Neural cell (in vitro differentiated cells): ENCODE data around the gene AFAP1. TPM values are rescaled to one million over a fixed set of nuclear protein-coding genes. Genes with fewer than 3 reads are reported as not detected.

Experiments used
- H2AFZ ChIP-seq: fragments of 200-600, 300-800 bp; sonication (generic), shearing (Covaris generic); 2 replicates; pipeline ENCODE4 v1.6.0; 2014; ENCODE audit warnings: low read depth, mild to moderate bottlenecking, antibody characterized with exemption, low read length, moderate library complexity
- H3F3A ChIP-seq: fragments of 200-600 bp; shearing (Covaris generic); 2 replicates; pipeline ENCODE4 v1.6.1; 2016; ENCODE audit warnings: mild to moderate bottlenecking, moderate library complexity, mixed read lengths, antibody characterized with exemption, low read length; ENCODE audit not compliant: insufficient read depth, poor library complexity, severe bottlenecking
- H3K27ac ChIP-seq: fragments of 200-600, 300-800 bp; sonication (generic), shearing (Covaris generic); 2 replicates; pipeline ENCODE4 v1.5.1; 2014; ENCODE audit warnings: mild to moderate bottlenecking, low read length, moderate library complexity
- H3K27me3 ChIP-seq: fragments of 300-800, 200-600 bp; sonication (generic), shearing (Covaris generic); 2 replicates; pipeline ENCODE4 v1.6.0; 2014; ENCODE audit warnings: mild to moderate bottlenecking, low read depth, low read length, moderate library complexity; ENCODE audit not compliant: insufficient read depth
- H3K36me3 ChIP-seq: fragments of 300-800, 200-600 bp; sonication (generic), shearing (Covaris generic); 2 replicates; pipeline ENCODE4 v1.5.1; 2014; ENCODE audit warnings: mild to moderate bottlenecking, antibody characterized with exemption, low read length, moderate library complexity; ENCODE audit not compliant: insufficient read depth
- H3K4me2 ChIP-seq: fragments of 300-800, 200-600 bp; sonication (generic), shearing (Covaris generic); 2 replicates; pipeline ENCODE4 v1.6.0; 2014; ENCODE audit warnings: mild to moderate bottlenecking, low read length
- H3K4me3 ChIP-seq: fragments of 300-800, 200-600 bp; sonication (generic), shearing (Covaris generic); 2 replicates; pipeline ENCODE4 v1.5.1; 2014; ENCODE audit warnings: mild to moderate bottlenecking, low read length, moderate library complexity
- H3K79me2 ChIP-seq: fragments of 200-600 bp; shearing (Covaris generic); replicated peaks from 2 replicates; pipeline ENCODE4 v1.6.0; 2014; ENCODE audit warnings: mild to moderate bottlenecking, low read length, moderate library complexity; ENCODE audit not compliant: insufficient read depth
- H3K9ac ChIP-seq: fragments of 300-800, 200-600 bp; sonication (generic), shearing (Covaris generic); 2 replicates; pipeline ENCODE4 v1.6.1; 2016; ENCODE audit warnings: mild to moderate bottlenecking, low read length, mixed read lengths
- H3K9me2 ChIP-seq: fragments of 200-600 bp; shearing (Covaris generic); 2 replicates; pipeline ENCODE4 v1.6.1; 2016; ENCODE audit warnings: mild to moderate bottlenecking, low read length, mixed read lengths; ENCODE audit not compliant: insufficient read depth
- H3K9me3 ChIP-seq: fragments of 200-600, 300-800 bp; sonication (generic), shearing (Covaris generic); 2 replicates; pipeline ENCODE4 v1.6.1; 2016; ENCODE audit warnings: mild to moderate bottlenecking, mixed run types, low read length, moderate library complexity, mixed read lengths
- H4K20me1 ChIP-seq: fragments of 200-600 bp; shearing (Covaris generic); 2 replicates; pipeline ENCODE4 v1.6.1; 2016; ENCODE audit warnings: mild to moderate bottlenecking, mixed run types; ENCODE audit not compliant: insufficient read depth
- EP300 ChIP-seq: fragments of 450-650 bp; conservative IDR thresholded peaks from 2 replicates; pipeline ENCODE4 v1.6.1; 2014; ENCODE audit warnings: antibody characterized with exemption, mild to moderate bottlenecking, moderate library complexity; ENCODE audit not compliant: poor library complexity, severe bottlenecking
- EZH2 ChIP-seq: fragments of 200-600, 300-800 bp; shearing (Covaris generic), sonication (generic); IDR thresholded peaks from 2 replicates; pipeline ENCODE4 v1.6.1; 2014; ENCODE audit warnings: antibody characterized with exemption, low read length, borderline replicate concordance, mild to moderate bottlenecking; ENCODE audit not compliant: insufficient read depth, poor library complexity, severe bottlenecking
- MXI1 ChIP-seq: fragments of 450-650 bp; conservative IDR thresholded peaks from 2 replicates; pipeline ENCODE4 v1.6.1; 2014; ENCODE audit warnings: antibody characterized with exemption, mild to moderate bottlenecking; ENCODE audit not compliant: poor library complexity, severe bottlenecking
- POLR2AphosphoS5 ChIP-seq: IDR thresholded peaks from 2 replicates; pipeline ENCODE4 v1.6.1; 2012
- RAD21 ChIP-seq: fragments of 450-650 bp; conservative IDR thresholded peaks from 2 replicates; pipeline ENCODE4 v1.6.1; 2014; ENCODE audit warnings: antibody characterized with exemption, mild to moderate bottlenecking, moderate library complexity
- SMC3 ChIP-seq: fragments of 450-650 bp; conservative IDR thresholded peaks from 2 replicates; pipeline ENCODE4 v1.6.1; 2014; ENCODE audit warnings: antibody characterized with exemption, mild to moderate bottlenecking, moderate library complexity; ENCODE audit not compliant: poor library complexity
- TAF1 ChIP-seq: IDR thresholded peaks from 2 replicates; pipeline ENCODE4 v1.6.1; 2012; ENCODE audit warnings: low read depth
- polyA plus RNA-seq: library from polyadenylated mRNA; depleted of rRNA; stranded (reverse); fragments of >200 nt; gene quantifications from 2 replicates; pipeline ENCODE4 v1.2.3, GENCODE V29; 2014
- TF ChIP-seq, protein P1 (sequence below): IDR thresholded peaks from 2 replicates; pipeline ENCODE4 v1.6.1; 2012; ENCODE audit warnings: borderline replicate concordance
- TF ChIP-seq, protein P2 (sequence below): fragments of 450-650 bp; IDR thresholded peaks from 2 replicates; pipeline ENCODE4 v1.5.1; 2014; ENCODE audit warnings: antibody characterized with exemption, mild to moderate bottlenecking, moderate library complexity; ENCODE audit not compliant: poor library complexity, severe bottlenecking

AFAP1 gene
- polyA plus RNA-seq, 1 donor from 2014 or later: 38.9 TPM

DNA sequence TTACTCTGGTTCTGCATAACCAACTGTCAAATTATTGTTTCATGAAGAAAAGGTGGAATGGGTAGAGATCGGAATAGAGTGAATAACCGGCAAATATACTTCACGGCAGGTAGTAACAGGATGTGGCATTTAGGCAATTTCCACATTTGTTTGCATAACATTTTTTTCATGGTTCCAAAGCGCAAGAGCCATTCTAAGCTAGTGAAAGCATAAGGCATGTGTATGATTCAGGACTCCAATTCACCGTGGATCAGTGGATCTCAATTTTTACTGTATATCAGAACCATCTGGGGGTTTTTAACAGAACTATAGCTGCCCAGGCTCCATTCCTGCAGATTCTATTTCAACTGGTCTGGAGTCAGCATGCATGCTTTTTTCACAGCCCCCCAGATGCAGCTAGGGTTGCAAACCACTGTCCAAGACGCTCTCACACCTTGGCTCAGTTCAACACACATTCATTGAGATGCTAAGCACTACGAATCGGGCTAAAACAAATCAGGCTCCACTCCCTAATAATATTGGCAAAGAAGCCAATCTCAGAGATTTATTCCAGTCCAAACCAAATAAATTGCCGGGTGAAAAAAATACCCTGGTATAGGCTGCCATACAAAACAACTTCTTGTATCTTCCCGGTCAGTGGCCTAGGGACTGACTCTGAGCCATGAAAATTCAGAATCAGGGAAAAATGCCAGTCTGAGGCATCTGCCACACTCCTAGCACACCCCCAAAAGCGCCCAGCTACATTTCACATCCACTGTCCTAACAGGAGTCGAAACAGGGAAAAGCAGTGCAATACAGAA, 30.0 kb downstream of the AFAP1 start:
- H4K20me1 ChIP-seq: peaks cover 19% of the 10 kb centered on the region
- H3K27me3 ChIP-seq: no peaks in the 10 kb centered on the region
- no peaks in the 10 kb centered on the region for H3F3A ChIP-seq
- H2AFZ ChIP-seq: no peak overlapping the region
- H3K27ac ChIP-seq: no peak overlapping the region
- no peaks in the 10 kb centered on the region for H3K36me3 ChIP-seq
- H3K4me3 ChIP-seq: no peak overlapping the region
- TF ChIP-seq EZH2: no peak
- no peak for TF ChIP-seq SMC3
- TF ChIP-seq RAD21: no peak
- TF ChIP-seq POLR2AphosphoS5: no peak
- no peak for TF ChIP-seq MXI1
- TF ChIP-seq, protein P1, sequence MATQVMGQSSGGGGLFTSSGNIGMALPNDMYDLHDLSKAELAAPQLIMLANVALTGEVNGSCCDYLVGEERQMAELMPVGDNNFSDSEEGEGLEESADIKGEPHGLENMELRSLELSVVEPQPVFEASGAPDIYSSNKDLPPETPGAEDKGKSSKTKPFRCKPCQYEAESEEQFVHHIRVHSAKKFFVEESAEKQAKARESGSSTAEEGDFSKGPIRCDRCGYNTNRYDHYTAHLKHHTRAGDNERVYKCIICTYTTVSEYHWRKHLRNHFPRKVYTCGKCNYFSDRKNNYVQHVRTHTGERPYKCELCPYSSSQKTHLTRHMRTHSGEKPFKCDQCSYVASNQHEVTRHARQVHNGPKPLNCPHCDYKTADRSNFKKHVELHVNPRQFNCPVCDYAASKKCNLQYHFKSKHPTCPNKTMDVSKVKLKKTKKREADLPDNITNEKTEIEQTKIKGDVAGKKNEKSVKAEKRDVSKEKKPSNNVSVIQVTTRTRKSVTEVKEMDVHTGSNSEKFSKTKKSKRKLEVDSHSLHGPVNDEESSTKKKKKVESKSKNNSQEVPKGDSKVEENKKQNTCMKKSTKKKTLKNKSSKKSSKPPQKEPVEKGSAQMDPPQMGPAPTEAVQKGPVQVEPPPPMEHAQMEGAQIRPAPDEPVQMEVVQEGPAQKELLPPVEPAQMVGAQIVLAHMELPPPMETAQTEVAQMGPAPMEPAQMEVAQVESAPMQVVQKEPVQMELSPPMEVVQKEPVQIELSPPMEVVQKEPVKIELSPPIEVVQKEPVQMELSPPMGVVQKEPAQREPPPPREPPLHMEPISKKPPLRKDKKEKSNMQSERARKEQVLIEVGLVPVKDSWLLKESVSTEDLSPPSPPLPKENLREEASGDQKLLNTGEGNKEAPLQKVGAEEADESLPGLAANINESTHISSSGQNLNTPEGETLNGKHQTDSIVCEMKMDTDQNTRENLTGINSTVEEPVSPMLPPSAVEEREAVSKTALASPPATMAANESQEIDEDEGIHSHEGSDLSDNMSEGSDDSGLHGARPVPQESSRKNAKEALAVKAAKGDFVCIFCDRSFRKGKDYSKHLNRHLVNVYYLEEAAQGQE: no peak
- TF ChIP-seq, protein P2, sequence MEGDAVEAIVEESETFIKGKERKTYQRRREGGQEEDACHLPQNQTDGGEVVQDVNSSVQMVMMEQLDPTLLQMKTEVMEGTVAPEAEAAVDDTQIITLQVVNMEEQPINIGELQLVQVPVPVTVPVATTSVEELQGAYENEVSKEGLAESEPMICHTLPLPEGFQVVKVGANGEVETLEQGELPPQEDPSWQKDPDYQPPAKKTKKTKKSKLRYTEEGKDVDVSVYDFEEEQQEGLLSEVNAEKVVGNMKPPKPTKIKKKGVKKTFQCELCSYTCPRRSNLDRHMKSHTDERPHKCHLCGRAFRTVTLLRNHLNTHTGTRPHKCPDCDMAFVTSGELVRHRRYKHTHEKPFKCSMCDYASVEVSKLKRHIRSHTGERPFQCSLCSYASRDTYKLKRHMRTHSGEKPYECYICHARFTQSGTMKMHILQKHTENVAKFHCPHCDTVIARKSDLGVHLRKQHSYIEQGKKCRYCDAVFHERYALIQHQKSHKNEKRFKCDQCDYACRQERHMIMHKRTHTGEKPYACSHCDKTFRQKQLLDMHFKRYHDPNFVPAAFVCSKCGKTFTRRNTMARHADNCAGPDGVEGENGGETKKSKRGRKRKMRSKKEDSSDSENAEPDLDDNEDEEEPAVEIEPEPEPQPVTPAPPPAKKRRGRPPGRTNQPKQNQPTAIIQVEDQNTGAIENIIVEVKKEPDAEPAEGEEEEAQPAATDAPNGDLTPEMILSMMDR: no peak
- no peak for TF ChIP-seq TAF1
- no peak for TF ChIP-seq EP300
- H3K9ac ChIP-seq: no peak overlapping the region
- no peaks in the 10 kb centered on the region for H3K9me2 ChIP-seq
- no peaks in the 10 kb centered on the region for H3K9me3 ChIP-seq
- H3K4me2 ChIP-seq: no peak overlapping the region
- H3K79me2 ChIP-seq: peaks cover 78% of the 10 kb centered on the region

DNA sequence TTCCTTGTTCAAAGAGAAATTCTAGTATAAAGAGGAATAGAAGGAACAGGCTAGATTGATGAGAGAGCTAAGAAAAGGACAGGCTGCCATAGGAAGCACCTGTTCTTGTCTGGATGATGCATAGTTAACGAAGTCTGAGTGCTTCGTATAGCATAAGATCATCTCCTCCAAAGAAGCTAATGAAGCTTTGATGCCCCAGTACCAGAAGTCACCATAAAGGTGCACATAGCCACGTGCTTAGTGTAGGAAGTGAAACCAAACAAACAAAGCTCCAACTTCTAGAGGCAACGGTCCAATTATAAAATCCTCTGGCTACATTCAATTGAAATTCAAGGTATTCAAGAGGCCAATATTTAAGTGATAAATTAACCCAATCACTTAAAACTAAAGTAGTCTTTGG, 31.0 kb downstream of the AFAP1 start:
- peaks cover 73% of the 10 kb centered on the region for H3K79me2 ChIP-seq
- no peaks in the 10 kb centered on the region for H3K9me3 ChIP-seq
- peaks cover 19% of the 10 kb centered on the region for H4K20me1 ChIP-seq
- no peak overlapping the region for H3K4me3 ChIP-seq
- H3K27me3 ChIP-seq: no peaks in the 10 kb centered on the region
- TF ChIP-seq, protein P1: no peak
- no peak for TF ChIP-seq RAD21
- TF ChIP-seq, protein P2: no peak
- TF ChIP-seq MXI1: no peak
- TF ChIP-seq EZH2: no peak
- no peak for TF ChIP-seq TAF1
- no peak for TF ChIP-seq POLR2AphosphoS5
- no peak for TF ChIP-seq EP300
- TF ChIP-seq SMC3: no peak
- H3K9me2 ChIP-seq: no peaks in the 10 kb centered on the region
- no peak overlapping the region for H2AFZ ChIP-seq
- no peaks in the 10 kb centered on the region for H3F3A ChIP-seq
- no peak overlapping the region for H3K9ac ChIP-seq
- H3K36me3 ChIP-seq: no peaks in the 10 kb centered on the region
- no peak overlapping the region for H3K27ac ChIP-seq
- H3K4me2 ChIP-seq: no peak overlapping the region
